Ovary (tissue), 3 donors: ENCODE data around the gene ZNF169.

Source experiments
- CTCF ChIP-seq, 3 donors: fragments of 450-650 bp in 2 of 3; fragments of 200-600 bp in 1 of 3; IDR thresholded peaks; one replicate each; pipeline versions ENCODE4 v1.5.1 to v1.8.0; 2016 to 2022; ENCODE audit warnings: antibody characterized with exemption in 3 of 3, mild to moderate bottlenecking in 1 of 3
- POLR2A ChIP-seq: fragments of 450-650 bp; IDR thresholded peaks from one replicate; pipeline ENCODE4 v1.6.1; 2017; ENCODE audit warnings: antibody characterized with exemption, mild to moderate bottlenecking, moderate library complexity
- donor health status: DM: no; HTN: no; CAD: no.

GRCh38 chr9:94245651-94246050 lies 13.4 kb upstream of the ZNF169 start:
- no peak for TF ChIP-seq CTCF (IDR thresholded peaks at IDR 0.05)
- TF ChIP-seq POLR2A: no peak
